Body of pancreas (tissue), 4 donors: Measurements from ENCODE around the gene C6orf58. TPM values are rescaled to one million over a fixed set of nuclear protein-coding genes. Genes with fewer than 3 reads are reported as not detected.

Source experiments
- ATAC-seq: fragments of 150-250 bp; one replicate; pipeline ENCODE4 v1.9.1; 2016
- DNase-seq, 4 donors: peaks; one replicate each; pipeline ENCODE4 v3.0.0-alpha.2; 2019
- H3K27ac ChIP-seq, 4 donors: fragments of 200-600 bp; sonication (generic); 1 replicate in 3 of 4; 2 replicates in 1 of 4; pipeline versions ENCODE4 v1.5.1 to v1.6.1; 2016 to 2019; ENCODE audit warnings: mild to moderate bottlenecking in 1 of 4, mixed read lengths in 1 of 4, moderate library complexity in 1 of 4
- H3K27me3 ChIP-seq, 2 donors: fragments of 200-600 bp; sonication (generic); one replicate each; pipeline ENCODE4 v1.6.0; 2016; ENCODE audit warnings: mild to moderate bottlenecking in 1 of 2
- H3K36me3 ChIP-seq, 2 donors: fragments of 200-600 bp; sonication (generic); replicated peaks in 1 of 2; 2 replicates each; pipeline ENCODE4 v1.5.1; 2016; ENCODE audit warnings: low read depth in 2 of 2; ENCODE audit not compliant: insufficient read depth in 1 of 2
- H3K4me1 ChIP-seq: fragments of 200-600 bp; sonication (generic); one replicate; pipeline ENCODE4 v1.6.0; 2016
- H3K4me3 ChIP-seq, 2 donors: fragments of 200-600 bp; sonication (generic); 1 replicate in 1 of 2; 2 replicates in 1 of 2; pipeline ENCODE4 v1.5.1; 2016 to 2019
- H3K9me3 ChIP-seq, 3 donors: fragments of 200-600 bp; sonication (generic); 1 replicate in 2 of 3; 2 replicates in 1 of 3; pipeline ENCODE4 v1.5.1; 2016
- POLR2A ChIP-seq, 3 donors: fragments of 450-650 bp; IDR thresholded peaks; one replicate each; pipeline ENCODE4 v1.6.1; 2016; ENCODE audit warnings: antibody characterized with exemption in 3 of 3, mild to moderate bottlenecking in 2 of 3
- WGBS, 2 donors: methylation state at CpG; one replicate each; pipeline ENCODE4 v1.1.5; 2017; 5-methylcytosine and 5-hydroxymethylcytosine counted together
- intact Hi-C: fragments of 100-400 bp; cut with DNase I; formaldehyde crosslinking; loops from one replicate; pipeline ENCODE4 v1.15.1; 2023
- total RNA-seq, 2 donors: library from RNA; depleted of rRNA; stranded (reverse); fragments of >200 nt; gene quantifications; one replicate each; pipeline ENCODE4 v1.1.0, GENCODE V29; 2016
- TF ChIP-seq, protein P1 (sequence below), 7 experiments: fragments of 450-650 bp in 4 of 7; fragments of 200-600 bp in 3 of 7; sonication (generic) in 3 of 7; IDR thresholded peaks; one replicate each; pipeline ENCODE4 v1.5.1; 2016 to 2019; ENCODE audit warnings: antibody characterized with exemption in 7 of 7

The C6orf58 gene
- total RNA-seq, 2 donors from 2014 or later: not detected

DNA sequence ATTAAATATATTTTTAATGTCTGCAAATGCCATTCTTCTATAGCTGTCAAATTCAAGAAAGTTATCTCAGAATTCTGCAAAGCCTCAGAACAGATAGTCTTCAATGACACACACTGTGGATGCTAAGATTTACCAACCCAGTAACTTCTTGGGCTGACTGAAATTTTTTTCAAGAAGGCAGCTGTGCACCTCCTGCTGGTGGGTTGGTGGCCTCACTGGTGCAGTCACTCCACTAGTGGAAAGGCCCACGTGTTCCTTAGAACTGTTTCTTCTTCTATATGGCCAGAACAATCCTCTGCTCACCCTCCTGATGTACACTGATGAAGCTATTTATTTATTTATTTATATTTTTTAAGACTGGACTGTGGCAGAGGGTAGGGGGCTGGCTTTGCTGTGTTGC is 29.8 kb upstream of the C6orf58 start:
- no peaks in the 10 kb centered on the region for H3K36me3 ChIP-seq
- ATAC-seq (no peak), DNase-seq (no peak)
- intact Hi-C loops: no loop called here
- 16 to 31% methylated on average over 1 of the region's 1 CpG for WGBS, 2 donors
- H3K4me3 ChIP-seq: no peak overlapping the region
- no peaks in the 10 kb centered on the region for H3K4me1 ChIP-seq
- H3K27ac ChIP-seq: no peak overlapping the region
- H3K9me3 ChIP-seq: no peaks in the 10 kb centered on the region
- no peaks in the 10 kb centered on the region for H3K27me3 ChIP-seq
- TF ChIP-seq, protein P1, sequence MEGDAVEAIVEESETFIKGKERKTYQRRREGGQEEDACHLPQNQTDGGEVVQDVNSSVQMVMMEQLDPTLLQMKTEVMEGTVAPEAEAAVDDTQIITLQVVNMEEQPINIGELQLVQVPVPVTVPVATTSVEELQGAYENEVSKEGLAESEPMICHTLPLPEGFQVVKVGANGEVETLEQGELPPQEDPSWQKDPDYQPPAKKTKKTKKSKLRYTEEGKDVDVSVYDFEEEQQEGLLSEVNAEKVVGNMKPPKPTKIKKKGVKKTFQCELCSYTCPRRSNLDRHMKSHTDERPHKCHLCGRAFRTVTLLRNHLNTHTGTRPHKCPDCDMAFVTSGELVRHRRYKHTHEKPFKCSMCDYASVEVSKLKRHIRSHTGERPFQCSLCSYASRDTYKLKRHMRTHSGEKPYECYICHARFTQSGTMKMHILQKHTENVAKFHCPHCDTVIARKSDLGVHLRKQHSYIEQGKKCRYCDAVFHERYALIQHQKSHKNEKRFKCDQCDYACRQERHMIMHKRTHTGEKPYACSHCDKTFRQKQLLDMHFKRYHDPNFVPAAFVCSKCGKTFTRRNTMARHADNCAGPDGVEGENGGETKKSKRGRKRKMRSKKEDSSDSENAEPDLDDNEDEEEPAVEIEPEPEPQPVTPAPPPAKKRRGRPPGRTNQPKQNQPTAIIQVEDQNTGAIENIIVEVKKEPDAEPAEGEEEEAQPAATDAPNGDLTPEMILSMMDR (IDR thresholded peaks at IDR 0.05): peak in 2 of 7 experiments; percentile 0 to 8
- no peak for TF ChIP-seq POLR2A (IDR thresholded peaks at IDR 0.05)

DNA sequence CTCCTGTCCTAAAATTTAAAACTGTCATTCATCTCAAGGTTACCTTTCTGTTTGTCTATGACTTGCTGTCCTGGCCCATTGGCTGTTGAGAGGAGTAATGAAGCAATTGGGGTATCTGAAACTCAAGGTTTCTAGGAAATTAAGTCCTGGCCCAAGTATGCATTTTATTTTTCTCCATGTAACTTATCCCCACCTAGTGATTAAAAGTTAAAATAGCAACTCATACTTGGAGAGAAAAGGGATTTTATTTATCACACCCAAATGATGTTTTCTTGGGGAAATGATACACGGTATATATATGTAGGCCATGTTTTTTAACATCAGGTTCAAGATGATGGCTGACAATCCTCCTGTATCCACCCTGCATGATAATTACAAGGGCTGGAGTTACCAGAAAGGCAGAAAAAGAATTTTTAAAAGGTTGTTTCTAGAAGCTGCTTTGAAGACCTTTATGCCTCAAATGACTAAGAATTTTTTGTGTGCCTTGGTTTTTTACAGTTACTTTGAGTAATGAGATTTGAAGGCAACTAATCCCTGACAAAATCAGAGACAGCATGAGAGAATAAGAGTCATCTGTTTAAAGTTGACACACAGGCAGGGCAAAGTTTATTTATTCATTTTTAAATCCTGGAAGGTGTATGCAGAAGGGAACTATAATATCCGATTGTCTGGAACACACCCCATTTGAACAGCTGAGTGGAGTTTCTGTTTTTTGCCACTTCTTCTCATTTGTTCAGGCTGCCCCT is 28.9 kb upstream of the C6orf58 start:
- Histone ChIP-seq H3K4me1 (no peaks in the 10 kb centered on the region), H3K27ac (no peak overlapping the region), H3K4me3 (no peak overlapping the region), H3K36me3 (no peaks in the 10 kb centered on the region), H3K27me3 (no peaks in the 10 kb centered on the region), H3K9me3 (no peaks in the 10 kb centered on the region)
- WGBS, 2 donors: 48 to 55% methylated on average over 2 of the region's 2 CpGs
- DNase-seq (no peak), ATAC-seq (no peak)
- TF ChIP-seq POLR2A (IDR thresholded peaks at IDR 0.05): no peak
- TF ChIP-seq, protein P1 (IDR thresholded peaks at IDR 0.05): peak in 1 of 7 experiments; percentile 3
- intact Hi-C loops: no loop called here

DNA sequence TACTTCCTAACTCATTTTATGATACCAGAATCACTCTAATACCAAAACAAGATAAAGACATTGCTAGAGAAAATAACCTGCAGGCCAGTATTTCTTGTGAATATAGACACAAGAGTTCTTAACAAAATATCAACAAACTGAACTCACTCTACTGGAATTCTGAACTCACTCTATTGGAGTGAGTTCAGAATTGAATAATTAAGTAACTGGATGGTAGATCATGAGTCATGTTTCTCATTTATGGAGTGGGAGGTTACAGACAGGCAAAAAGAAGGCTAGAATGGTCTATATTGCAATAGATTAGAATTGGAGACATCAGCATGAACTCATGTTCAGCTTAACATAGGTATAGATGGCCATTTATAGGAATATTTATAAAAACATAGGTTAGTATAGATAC is 26.6 kb upstream of the C6orf58 start:
- no peak for DNase-seq
- no peak for ATAC-seq
- H3K36me3 ChIP-seq: no peaks in the 10 kb centered on the region
- intact Hi-C loops: loop anchor here (10.0 kb wide), 1 partner anchor 84 kb away; no protein-coding TSS in a partner anchor
- TF ChIP-seq POLR2A (IDR thresholded peaks at IDR 0.05): no peak
- TF ChIP-seq, protein P1 (IDR thresholded peaks at IDR 0.05): no peak
- no peak overlapping the region for H3K4me3 ChIP-seq
- H3K9me3 ChIP-seq: no peaks in the 10 kb centered on the region
- H3K4me1 ChIP-seq: no peaks in the 10 kb centered on the region
- no peaks in the 10 kb centered on the region for H3K27me3 ChIP-seq
- H3K27ac ChIP-seq: no peak overlapping the region

DNA sequence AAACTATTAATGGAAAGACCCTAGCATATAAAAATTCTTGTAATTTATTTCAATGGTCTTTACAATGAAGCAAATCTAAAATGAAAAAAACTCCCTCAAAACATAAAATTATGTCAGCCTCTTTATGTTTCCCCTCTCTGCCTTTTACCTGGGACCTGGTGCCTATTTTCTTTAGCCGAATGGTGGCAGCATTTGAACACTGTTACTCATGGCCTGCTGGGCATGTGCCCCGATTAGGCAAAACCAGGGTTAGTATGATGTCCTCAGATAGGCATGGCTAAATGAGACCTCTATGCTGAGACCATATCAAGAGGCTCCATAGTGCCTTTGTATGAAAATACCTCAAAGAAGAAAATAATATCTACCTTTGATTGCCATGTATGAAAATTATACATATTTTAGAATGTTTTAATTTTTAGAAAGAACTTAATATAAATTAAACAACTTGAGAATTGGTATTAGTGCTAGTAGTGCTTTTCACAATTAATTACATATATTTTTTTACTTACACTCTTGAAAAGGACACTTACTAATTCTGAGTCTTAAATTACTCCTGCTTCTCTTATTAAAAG is 22.5 kb upstream of the C6orf58 start:
- DNase-seq: peak; percentile 31 to 54 (median 44)

More for the DNA sequence above, 22.5 kb upstream of the C6orf58 start:
- no peaks in the 10 kb centered on the region for H3K36me3 ChIP-seq
- ATAC-seq: peak; percentile 63
- H3K9me3 ChIP-seq: no peaks in the 10 kb centered on the region
- H3K4me3 ChIP-seq: no peak overlapping the region
- TF ChIP-seq, protein P1 (IDR thresholded peaks at IDR 0.05): peak in 6 of 7 experiments; percentile 26 to 56 (median 51)
- TF ChIP-seq POLR2A (IDR thresholded peaks at IDR 0.05): no peak
- 14 to 15% methylated on average over 2 of the region's 2 CpGs for WGBS, 2 donors
- intact Hi-C loops: loop anchor here (10.0 kb wide), 1 partner anchor 80 kb away; no protein-coding TSS in a partner anchor
- H3K27ac ChIP-seq: no peak overlapping the region
- H3K4me1 ChIP-seq: no peaks in the 10 kb centered on the region
- H3K27me3 ChIP-seq: no peaks in the 10 kb centered on the region
